KMS-11 (cell line): Measurements from ENCODE around the gene EHD1.

Source experiments
- H2AFZ ChIP-seq: fragments of 200-600 bp; sonication (generic); 2 replicates; pipeline ENCODE4 v1.6.1; 2016; ENCODE audit warnings: antibody characterized with exemption, mixed run types, low read depth
- H3K27ac ChIP-seq: fragments of 200-600 bp; sonication (generic); 2 replicates; pipeline ENCODE4 v1.6.1; 2016; ENCODE audit warnings: mild to moderate bottlenecking, mixed run types
- H3K27me3 ChIP-seq: fragments of 200-600 bp; sonication (generic); 2 replicates; pipeline ENCODE4 v1.6.1; 2017; ENCODE audit warnings: mild to moderate bottlenecking, low read depth, mixed run types, moderate library complexity; ENCODE audit not compliant: insufficient read depth
- H3K36me3 ChIP-seq: fragments of 200-600 bp; sonication (generic); 2 replicates; pipeline ENCODE4 v1.6.1; 2017; ENCODE audit warnings: mild to moderate bottlenecking, mixed run types; ENCODE audit not compliant: insufficient read depth
- H3K4me1 ChIP-seq: fragments of 200-600 bp; sonication (generic); 2 replicates; pipeline ENCODE4 v1.6.1; 2016; ENCODE audit warnings: mild to moderate bottlenecking, low read depth, mixed run types; ENCODE audit not compliant: poor library complexity, severe bottlenecking
- H3K4me2 ChIP-seq: fragments of 200-600 bp; sonication (generic); 2 replicates; pipeline ENCODE4 v1.7.0; 2016; ENCODE audit warnings: mild to moderate bottlenecking, mixed run types
- H3K4me3 ChIP-seq: fragments of 200-600 bp; sonication (generic); IDR thresholded peaks from 2 replicates; pipeline ENCODE4 v1.6.1; 2017; ENCODE audit warnings: low read depth, low read length, mixed read lengths; ENCODE audit not compliant: insufficient read depth
- H3K79me2 ChIP-seq: fragments of 200-600 bp; sonication (generic); 2 replicates; pipeline ENCODE4 v1.6.1; 2016; ENCODE audit warnings: low read depth, mixed run types; ENCODE audit not compliant: insufficient read depth
- H3K9ac ChIP-seq: fragments of 200-600 bp; sonication (generic); 2 replicates; pipeline ENCODE4 v1.6.1; 2016; ENCODE audit warnings: mild to moderate bottlenecking, mixed run types
- H4K20me1 ChIP-seq: fragments of 200-600 bp; sonication (generic); 2 replicates; pipeline ENCODE4 v1.6.1; 2016; ENCODE audit warnings: mild to moderate bottlenecking, mixed run types; ENCODE audit not compliant: insufficient read depth
- TF ChIP-seq, protein P1 (sequence below): fragments of 200-600 bp; sonication (generic); conservative IDR thresholded peaks from 2 replicates; pipeline ENCODE4 v1.6.1; 2017; ENCODE audit warnings: low read depth, mild to moderate bottlenecking, antibody characterized with exemption, low read length, moderate library complexity, mixed read lengths

The EHD1 gene

DNA sequence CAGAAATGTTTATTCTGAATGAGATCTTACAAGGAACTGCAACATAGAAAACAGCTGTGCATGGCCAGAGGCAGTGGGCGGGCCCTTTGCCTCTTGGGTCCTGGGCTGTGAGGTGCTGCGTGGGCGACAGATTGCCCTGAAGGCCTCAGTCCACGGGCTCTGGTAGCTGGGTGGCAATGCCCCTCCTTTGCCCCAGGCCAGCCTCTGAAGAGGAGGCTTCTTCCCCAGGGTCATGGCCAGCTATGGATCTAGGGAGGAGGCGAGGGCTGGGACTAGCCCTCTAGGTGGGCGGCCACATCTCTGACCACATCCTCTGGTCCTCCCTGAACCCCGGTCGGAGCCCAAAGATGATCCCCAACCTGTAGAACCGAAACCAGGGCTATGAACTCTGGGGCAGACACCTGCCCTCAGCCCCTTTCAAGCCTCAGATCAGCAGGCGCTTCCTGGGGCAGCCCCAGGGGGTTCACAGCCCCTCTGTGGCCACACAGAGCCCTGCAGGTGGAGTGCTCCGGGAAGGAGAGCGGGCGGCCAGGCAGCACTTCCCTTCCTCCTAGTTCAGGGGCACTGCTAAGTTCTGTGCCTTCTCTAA, 27.3 kb downstream of the EHD1 start:
- Histone ChIP-seq H3K27ac (peak overlapping the region; percentile 74), H3K4me2 (peak overlapping the region; percentile 80)

DNA sequence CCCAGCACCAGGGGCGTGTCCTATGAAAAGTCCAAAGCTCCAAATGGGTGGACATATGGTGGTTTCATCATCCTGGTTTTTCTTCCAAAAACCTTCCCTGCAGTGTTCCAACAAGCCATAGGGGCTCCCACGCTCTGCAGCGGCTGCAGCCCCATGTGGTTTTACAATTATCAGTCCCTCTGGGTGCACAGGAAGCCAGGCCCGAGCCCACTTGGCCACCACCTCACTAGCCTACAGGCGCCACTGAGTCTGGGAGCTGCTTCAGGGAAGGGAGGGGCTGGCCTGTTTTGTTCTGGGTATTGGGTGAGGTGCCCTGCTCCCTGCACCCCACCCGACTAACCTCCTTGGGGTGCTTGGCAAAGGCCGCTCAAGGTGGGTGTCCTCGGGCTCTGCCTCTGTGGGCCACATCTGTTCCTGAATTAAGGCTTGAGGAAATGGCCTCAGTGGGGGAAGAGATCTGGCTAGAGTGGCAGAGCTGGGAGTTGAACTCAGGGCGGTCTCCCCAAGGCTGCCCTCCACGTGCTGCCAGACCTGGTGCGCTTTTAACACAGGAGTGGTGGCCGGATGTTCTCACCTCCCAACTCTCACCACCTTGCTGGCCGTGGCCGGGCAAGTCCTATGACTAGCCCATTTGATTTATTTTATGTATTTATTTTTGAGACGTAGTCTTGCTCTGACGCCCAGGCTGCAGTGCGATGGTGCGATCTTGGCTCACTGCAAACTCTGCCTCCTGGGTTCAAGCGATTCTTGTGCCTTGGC, 28.6 kb downstream of the EHD1 start:
- Histone ChIP-seq H3K4me2 (peak overlapping the region; percentile 15; the same call in 1 of the 2 replicates), H4K20me1 (no peaks in the 10 kb centered on the region), H3K9ac (no peak overlapping the region), H3K79me2 (no peaks in the 10 kb centered on the region), H3K27ac (no peak overlapping the region), H3K27me3 (no peaks in the 10 kb centered on the region), H2AFZ (no peak overlapping the region), H3K4me1 (peaks cover 81% of the 10 kb centered on the region), H3K4me3 (no peak overlapping the region), H3K36me3 (no peaks in the 10 kb centered on the region)
- TF ChIP-seq, protein P1, sequence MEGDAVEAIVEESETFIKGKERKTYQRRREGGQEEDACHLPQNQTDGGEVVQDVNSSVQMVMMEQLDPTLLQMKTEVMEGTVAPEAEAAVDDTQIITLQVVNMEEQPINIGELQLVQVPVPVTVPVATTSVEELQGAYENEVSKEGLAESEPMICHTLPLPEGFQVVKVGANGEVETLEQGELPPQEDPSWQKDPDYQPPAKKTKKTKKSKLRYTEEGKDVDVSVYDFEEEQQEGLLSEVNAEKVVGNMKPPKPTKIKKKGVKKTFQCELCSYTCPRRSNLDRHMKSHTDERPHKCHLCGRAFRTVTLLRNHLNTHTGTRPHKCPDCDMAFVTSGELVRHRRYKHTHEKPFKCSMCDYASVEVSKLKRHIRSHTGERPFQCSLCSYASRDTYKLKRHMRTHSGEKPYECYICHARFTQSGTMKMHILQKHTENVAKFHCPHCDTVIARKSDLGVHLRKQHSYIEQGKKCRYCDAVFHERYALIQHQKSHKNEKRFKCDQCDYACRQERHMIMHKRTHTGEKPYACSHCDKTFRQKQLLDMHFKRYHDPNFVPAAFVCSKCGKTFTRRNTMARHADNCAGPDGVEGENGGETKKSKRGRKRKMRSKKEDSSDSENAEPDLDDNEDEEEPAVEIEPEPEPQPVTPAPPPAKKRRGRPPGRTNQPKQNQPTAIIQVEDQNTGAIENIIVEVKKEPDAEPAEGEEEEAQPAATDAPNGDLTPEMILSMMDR: no peak

More for the DNA sequence above, 27.3 kb downstream of the EHD1 start:
- no peaks in the 10 kb centered on the region for H3K27me3 ChIP-seq
- no peaks in the 10 kb centered on the region for H4K20me1 ChIP-seq
- no peak overlapping the region for H3K4me3 ChIP-seq
- peaks cover 88% of the 10 kb centered on the region for H3K4me1 ChIP-seq
- peak overlapping the region; percentile 41; the same call in 1 of the 2 replicates for H3K9ac ChIP-seq
- no peaks in the 10 kb centered on the region for H3K79me2 ChIP-seq
- H2AFZ ChIP-seq: no peak overlapping the region
- H3K36me3 ChIP-seq: no peaks in the 10 kb centered on the region
- TF ChIP-seq, protein P1: no peak

DNA sequence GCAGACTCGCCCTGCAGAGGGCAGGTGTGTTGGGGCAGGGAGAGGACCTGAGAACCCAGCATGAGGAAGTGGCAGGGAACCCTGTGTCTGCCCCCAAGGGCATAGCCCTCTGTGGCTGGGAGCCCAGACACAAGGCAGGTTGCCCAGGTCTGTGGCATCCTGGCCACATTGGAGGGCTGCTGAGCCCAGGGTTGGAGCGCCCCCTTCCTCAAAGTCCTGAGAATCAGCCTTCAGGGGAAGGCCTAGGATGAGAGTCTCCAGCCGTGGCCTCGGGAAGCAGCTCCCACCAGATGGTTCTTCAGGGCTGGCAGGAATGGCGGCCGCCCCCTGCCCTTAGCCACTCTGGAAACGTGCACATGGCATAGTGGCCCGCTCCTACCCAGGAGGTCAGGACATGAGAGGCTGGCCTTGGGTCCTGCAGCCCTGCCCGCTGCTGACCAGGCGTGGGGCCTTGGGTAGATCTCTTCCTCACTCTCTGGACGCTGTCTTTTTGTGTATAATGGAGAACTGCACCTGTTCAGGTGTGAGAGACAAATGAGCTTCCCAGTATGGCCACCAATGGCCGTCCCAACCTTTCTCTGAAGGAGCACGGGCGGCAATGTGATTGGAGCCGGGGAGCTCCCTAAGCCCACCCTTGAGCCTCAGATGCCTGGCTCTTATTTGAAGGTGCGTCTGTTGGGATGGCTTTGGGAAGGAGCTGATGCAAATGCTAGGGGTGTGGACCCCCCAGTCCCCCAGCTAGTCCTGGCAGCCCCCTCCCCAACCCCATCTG, 29.4 kb downstream of the EHD1 start:
- no peaks in the 10 kb centered on the region for H3K36me3 ChIP-seq
- no peaks in the 10 kb centered on the region for H3K79me2 ChIP-seq
- H3K9ac ChIP-seq: no peak overlapping the region
- no peak overlapping the region for H3K27ac ChIP-seq
- no peak overlapping the region for H2AFZ ChIP-seq
- TF ChIP-seq, protein P1: no peak
- no peaks in the 10 kb centered on the region for H3K27me3 ChIP-seq
- no peak overlapping the region for H3K4me2 ChIP-seq
- H3K4me3 ChIP-seq: no peak overlapping the region
- H4K20me1 ChIP-seq: no peaks in the 10 kb centered on the region
- H3K4me1 ChIP-seq: peaks cover 73% of the 10 kb centered on the region

DNA sequence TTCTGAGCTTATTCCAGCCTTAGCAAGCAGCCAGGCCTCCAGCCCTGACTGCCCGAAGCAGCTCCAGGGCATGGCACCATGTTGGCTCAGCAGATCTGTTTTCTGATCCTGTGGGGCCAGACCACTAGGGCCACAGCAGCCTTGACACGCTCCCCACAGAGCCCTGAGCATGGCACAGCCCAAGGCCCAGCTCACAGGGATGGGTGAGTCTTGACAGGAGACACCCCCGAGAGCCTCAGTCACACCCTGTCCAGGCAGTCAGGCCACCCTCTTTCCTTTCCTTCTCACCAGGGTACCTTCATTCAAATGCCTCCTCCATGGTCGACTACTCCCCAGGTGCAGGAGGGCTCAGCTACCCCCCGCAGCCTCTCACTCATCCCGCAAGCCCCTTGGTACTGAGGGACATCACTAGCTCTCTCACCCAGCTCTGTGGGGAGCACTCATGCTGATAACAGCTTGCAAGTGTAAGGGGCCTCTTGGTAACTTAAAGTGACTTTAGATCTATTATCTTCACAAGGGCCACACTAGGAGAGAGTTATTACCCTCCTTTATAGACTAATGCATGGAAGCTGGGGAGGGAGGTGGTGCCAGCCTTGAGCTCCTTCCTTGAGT, 30.1 kb downstream of the EHD1 start:
- no peaks in the 10 kb centered on the region for H3K27me3 ChIP-seq
- H3K4me3 ChIP-seq: no peak overlapping the region
- no peak overlapping the region; the same call in 1 of the 2 replicates for H3K4me2 ChIP-seq
- H3K27ac ChIP-seq: no peak overlapping the region
- H3K79me2 ChIP-seq: no peaks in the 10 kb centered on the region
- TF ChIP-seq, protein P1: no peak
- no peak overlapping the region for H3K9ac ChIP-seq
- peaks cover 66% of the 10 kb centered on the region for H3K4me1 ChIP-seq
- H2AFZ ChIP-seq: no peak overlapping the region
- H3K36me3 ChIP-seq: no peaks in the 10 kb centered on the region
- no peaks in the 10 kb centered on the region for H4K20me1 ChIP-seq
